C4-2B (cell line): ENCODE data around the gene BIN1.

Source experiments
- ZFX ChIP-seq: fragments of 450-650 bp; IDR thresholded peaks from 2 replicates; pipeline ENCODE4 v1.6.1; 2017
- TF ChIP-seq, protein P1 (sequence below): fragments of 450-650 bp; conservative IDR thresholded peaks from 2 replicates; pipeline ENCODE4 v1.5.1; 2017; ENCODE audit warnings: mild to moderate bottlenecking

DNA sequence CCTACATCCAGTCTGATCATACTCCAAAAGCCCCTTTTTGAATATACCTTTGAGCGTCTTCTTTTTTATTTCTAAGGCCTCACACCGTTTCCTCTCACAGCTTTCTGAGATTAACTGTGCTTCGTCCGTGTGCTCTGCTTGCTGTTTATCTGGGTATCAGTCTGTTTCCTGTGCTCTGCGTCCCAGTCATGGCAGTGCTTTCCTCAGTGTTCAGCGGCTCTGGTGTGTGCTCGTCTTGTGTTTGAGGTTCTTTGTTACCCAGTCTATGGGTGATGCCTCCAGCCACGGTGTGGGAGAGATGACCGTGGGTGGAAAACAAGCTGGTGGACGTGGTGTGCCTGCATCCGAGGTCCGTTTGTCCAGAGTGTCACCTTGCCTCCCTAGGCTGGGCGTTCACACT, 33.6 kb upstream of the BIN1 start:
- TF ChIP-seq, protein P1, sequence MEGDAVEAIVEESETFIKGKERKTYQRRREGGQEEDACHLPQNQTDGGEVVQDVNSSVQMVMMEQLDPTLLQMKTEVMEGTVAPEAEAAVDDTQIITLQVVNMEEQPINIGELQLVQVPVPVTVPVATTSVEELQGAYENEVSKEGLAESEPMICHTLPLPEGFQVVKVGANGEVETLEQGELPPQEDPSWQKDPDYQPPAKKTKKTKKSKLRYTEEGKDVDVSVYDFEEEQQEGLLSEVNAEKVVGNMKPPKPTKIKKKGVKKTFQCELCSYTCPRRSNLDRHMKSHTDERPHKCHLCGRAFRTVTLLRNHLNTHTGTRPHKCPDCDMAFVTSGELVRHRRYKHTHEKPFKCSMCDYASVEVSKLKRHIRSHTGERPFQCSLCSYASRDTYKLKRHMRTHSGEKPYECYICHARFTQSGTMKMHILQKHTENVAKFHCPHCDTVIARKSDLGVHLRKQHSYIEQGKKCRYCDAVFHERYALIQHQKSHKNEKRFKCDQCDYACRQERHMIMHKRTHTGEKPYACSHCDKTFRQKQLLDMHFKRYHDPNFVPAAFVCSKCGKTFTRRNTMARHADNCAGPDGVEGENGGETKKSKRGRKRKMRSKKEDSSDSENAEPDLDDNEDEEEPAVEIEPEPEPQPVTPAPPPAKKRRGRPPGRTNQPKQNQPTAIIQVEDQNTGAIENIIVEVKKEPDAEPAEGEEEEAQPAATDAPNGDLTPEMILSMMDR: no peak
- no peak for TF ChIP-seq ZFX
